Peyer's patch (tissue), 4 donors: Measurements from ENCODE around the gene CEACAM19. TPM values are rescaled to one million over a fixed set of nuclear protein-coding genes. Genes with fewer than 3 reads are reported as not detected.
"Not testable (repeated sequence)": the region's sequence is repeated elsewhere in the genome, so short reads cannot be mapped to it uniquely, and the experiment has no call there.

Experiments used
- DNase-seq, 3 donors: peaks; one replicate each; pipeline ENCODE4 v3.0.0-alpha.2; 2017 to 2019
- H3K27ac ChIP-seq, 4 donors: fragments of 200-600 bp; sonication (generic); one replicate each; pipeline ENCODE4 v1.5.1; 2016 to 2019
- H3K27me3 ChIP-seq, 2 donors: fragments of 200-600 bp; sonication (generic); one replicate each; pipeline ENCODE4 v1.5.1; 2019
- H3K36me3 ChIP-seq, 3 donors: fragments of 200-600 bp; sonication (generic); one replicate each; pipeline ENCODE4 v1.5.1; 2016 to 2019
- H3K4me1 ChIP-seq, 4 donors: fragments of 200-600 bp; sonication (generic); one replicate each; pipeline ENCODE4 v1.5.1; 2016 to 2019
- H3K4me3 ChIP-seq, 4 donors: fragments of 200-600 bp; sonication (generic); 1 replicate in 3 of 4; 2 replicates in 1 of 4; pipeline ENCODE4 v1.5.1; 2016 to 2019; ENCODE audit warnings: mild to moderate bottlenecking in 1 of 4
- H3K9me3 ChIP-seq, 4 donors: fragments of 200-600 bp; sonication (generic); one replicate each; pipeline ENCODE4 v1.5.1; 2016 to 2019; ENCODE audit warnings: mild to moderate bottlenecking in 1 of 4
- CTCF ChIP-seq, 6 experiments: fragments of 450-650 bp in 4 of 6; fragments of 200-600 bp in 2 of 6; sonication (generic) in 1 of 6; IDR thresholded peaks; one replicate each; pipeline ENCODE4 v1.5.1; 2017 to 2019; ENCODE audit warnings: antibody characterized with exemption in 6 of 6, mild to moderate bottlenecking in 3 of 6, moderate library complexity in 1 of 6
- POLR2A ChIP-seq, 2 donors: fragments of 450-650 bp; IDR thresholded peaks; one replicate each; pipeline ENCODE4 v1.5.1; 2017; ENCODE audit warnings: antibody characterized with exemption in 2 of 2, mild to moderate bottlenecking in 2 of 2, moderate library complexity in 2 of 2
- total RNA-seq, 4 donors: library from RNA; depleted of rRNA; stranded (reverse); fragments of >200 nt; gene quantifications; one replicate each; pipeline ENCODE4 v1.1.0, GENCODE V29; 2016

Gene CEACAM19
- total RNA-seq, 4 donors from 2014 or later: 4.4 to 16.9 (median 13.3) TPM

- no peak for DNase-seq
- H3K27ac ChIP-seq: no peak overlapping the region
- no peaks in the 10 kb centered on the region for H3K9me3 ChIP-seq
- peaks cover 0 to 7% (median 0%) of the 10 kb centered on the region in 3 donors for H3K36me3 ChIP-seq
- no peak overlapping the region for H3K4me3 ChIP-seq
- TF ChIP-seq CTCF (IDR thresholded peaks at IDR 0.05): no peak
- TF ChIP-seq POLR2A (IDR thresholded peaks at IDR 0.05): no peak
- H3K27me3 ChIP-seq: no peaks in the 10 kb centered on the region
- H3K4me1 ChIP-seq: no peaks in the 10 kb centered on the region
Measured at GRCh38 chr19:44627631-44628030, 43.7 kb upstream of the CEACAM19 start.

- H3K36me3 ChIP-seq: peaks cover 0 to 7% (median 0%) of the 10 kb centered on the region in 3 donors
- DNase-seq: no peak
- no peak overlapping the region for H3K27ac ChIP-seq
Measured at GRCh38 chr19:44628793-44629192, 42.5 kb upstream of the CEACAM19 start.

GRCh38 chr19:44631611-44632010 is 39.7 kb upstream of the CEACAM19 start:
- H3K36me3 ChIP-seq, H3K4me3 ChIP-seq, DNase-seq, H3K27me3 ChIP-seq, H3K9me3 ChIP-seq, H3K27ac ChIP-seq: not testable (repeated sequence)
- peaks cover 0 to 10% (median 0%) of the 10 kb centered on the region in 4 donors for H3K4me1 ChIP-seq

More at GRCh38 chr19:44628793-44629192, 42.5 kb upstream of the CEACAM19 start:
- H3K4me3 ChIP-seq: no peak overlapping the region
- no peaks in the 10 kb centered on the region for H3K27me3 ChIP-seq
- no peaks in the 10 kb centered on the region for H3K9me3 ChIP-seq
- TF ChIP-seq CTCF (IDR thresholded peaks at IDR 0.05): no peak
- no peak for TF ChIP-seq POLR2A (IDR thresholded peaks at IDR 0.05)
- no peaks in the 10 kb centered on the region for H3K4me1 ChIP-seq

GRCh38 chr19:44634058-44634457 is 37.2 kb upstream of the CEACAM19 start:
- not testable (repeated sequence) for H3K36me3 ChIP-seq, H3K4me3 ChIP-seq, DNase-seq, H3K27ac ChIP-seq, H3K9me3 ChIP-seq, H3K27me3 ChIP-seq
- H3K4me1 ChIP-seq: peaks cover 0 to 28% (median 0%) of the 10 kb centered on the region in 4 donors

GRCh38 chr19:44634785-44635184 is 36.5 kb upstream of the CEACAM19 start:
- no peaks in the 10 kb centered on the region for H3K9me3 ChIP-seq
- no peak overlapping the region for H3K4me3 ChIP-seq
- no peak overlapping the region for H3K27ac ChIP-seq
- no peaks in the 10 kb centered on the region for H3K36me3 ChIP-seq
- TF ChIP-seq POLR2A (IDR thresholded peaks at IDR 0.05): no peak
- no peak for TF ChIP-seq CTCF (IDR thresholded peaks at IDR 0.05)
- peaks cover 0 to 28% (median 0%) of the 10 kb centered on the region in 4 donors for H3K4me1 ChIP-seq
- no peaks in the 10 kb centered on the region for H3K27me3 ChIP-seq
- DNase-seq: no peak

- no peak for DNase-seq
- peak overlapping the region in 1 of 4 donors; percentile 56 for H3K27ac ChIP-seq
- H3K27me3 ChIP-seq: no peaks in the 10 kb centered on the region
- H3K36me3 ChIP-seq: no peaks in the 10 kb centered on the region
- no peaks in the 10 kb centered on the region for H3K9me3 ChIP-seq
- H3K4me3 ChIP-seq: no peak overlapping the region
- TF ChIP-seq POLR2A (IDR thresholded peaks at IDR 0.05) (no peak), CTCF (IDR thresholded peaks at IDR 0.05) (no peak)
- peaks cover 0 to 28% (median 0%) of the 10 kb centered on the region in 4 donors for H3K4me1 ChIP-seq
Measured at GRCh38 chr19:44635581-44636438, 35.5 kb upstream of the CEACAM19 start.
